ENCODE results near the gene WAPL. TPM values are rescaled to one million over a fixed set of nuclear protein-coding genes. Genes with fewer than 3 reads are reported as not detected.

The WAPL gene
- polyA plus RNA-seq, 1 donor from 2014 or later, result 30.6 TPM

DNA sequence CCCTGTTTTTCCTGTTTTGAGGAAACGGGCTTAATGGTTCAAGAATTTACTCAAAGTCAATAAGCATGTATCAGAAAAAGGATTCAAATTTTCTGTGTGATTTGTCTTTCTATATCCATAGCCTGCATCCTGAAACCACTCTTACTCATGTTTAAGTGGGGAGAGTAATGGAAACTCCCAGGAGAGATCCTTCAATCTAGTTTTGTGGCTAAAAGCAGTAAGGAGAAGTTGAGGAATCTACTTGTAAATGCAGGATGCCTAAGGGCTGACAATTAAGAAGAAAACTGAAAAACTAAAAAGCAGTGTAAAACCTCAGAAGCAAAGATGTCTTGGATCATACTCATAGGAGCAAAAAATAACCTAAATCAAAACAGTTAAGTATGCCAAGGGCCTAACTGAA is 86.9 kb downstream of the WAPL start:
- Histone ChIP-seq H3K79me2 (replicated peaks; ENCODE audit: insufficient read depth, low read length) (no peaks in the 10 kb centered on the region), H3K9ac (ENCODE audit: low read length) (no peak overlapping the region), H3K9me3 (ENCODE audit: low read length) (no peaks in the 10 kb centered on the region), H3K36me3 (ENCODE audit: insufficient read depth, low read length) (no peaks in the 10 kb centered on the region), H2AFZ (ENCODE audit: low read depth, low read length) (no peak overlapping the region), H3K27me3 (ENCODE audit: insufficient read depth, low read depth, low read length) (no peaks in the 10 kb centered on the region), H3F3A (ENCODE audit: insufficient read depth, low read length, poor library complexity, severe bottlenecking) (no peaks in the 10 kb centered on the region), H3K27ac (ENCODE audit: low read length) (no peak overlapping the region), H3K4me2 (ENCODE audit: low read length) (no peak overlapping the region), H3K4me3 (ENCODE audit: low read length) (no peak overlapping the region), H3K9me2 (ENCODE audit: insufficient read depth, low read length) (no peaks in the 10 kb centered on the region), H4K20me1 (ENCODE audit: insufficient read depth) (no peaks in the 10 kb centered on the region)
- no peak for TF ChIP-seq TAF1 (IDR thresholded peaks at IDR 0.05; ENCODE audit: low read depth)
- TF ChIP-seq EP300 (conservative IDR thresholded peaks at IDR 0.05; ENCODE audit: poor library complexity, severe bottlenecking), result no peak
- no peak for TF ChIP-seq SMC3 (conservative IDR thresholded peaks at IDR 0.05; ENCODE audit: poor library complexity)
- TF ChIP-seq MXI1 (conservative IDR thresholded peaks at IDR 0.05; ENCODE audit: poor library complexity, severe bottlenecking), result no peak
- no peak for TF ChIP-seq EZH2 (IDR thresholded peaks at IDR 0.05; ENCODE audit: borderline replicate concordance, insufficient read depth, low read length, poor library complexity, severe bottlenecking)
- TF ChIP-seq RAD21 (conservative IDR thresholded peaks at IDR 0.05), result no peak
- TF ChIP-seq, protein P1, sequence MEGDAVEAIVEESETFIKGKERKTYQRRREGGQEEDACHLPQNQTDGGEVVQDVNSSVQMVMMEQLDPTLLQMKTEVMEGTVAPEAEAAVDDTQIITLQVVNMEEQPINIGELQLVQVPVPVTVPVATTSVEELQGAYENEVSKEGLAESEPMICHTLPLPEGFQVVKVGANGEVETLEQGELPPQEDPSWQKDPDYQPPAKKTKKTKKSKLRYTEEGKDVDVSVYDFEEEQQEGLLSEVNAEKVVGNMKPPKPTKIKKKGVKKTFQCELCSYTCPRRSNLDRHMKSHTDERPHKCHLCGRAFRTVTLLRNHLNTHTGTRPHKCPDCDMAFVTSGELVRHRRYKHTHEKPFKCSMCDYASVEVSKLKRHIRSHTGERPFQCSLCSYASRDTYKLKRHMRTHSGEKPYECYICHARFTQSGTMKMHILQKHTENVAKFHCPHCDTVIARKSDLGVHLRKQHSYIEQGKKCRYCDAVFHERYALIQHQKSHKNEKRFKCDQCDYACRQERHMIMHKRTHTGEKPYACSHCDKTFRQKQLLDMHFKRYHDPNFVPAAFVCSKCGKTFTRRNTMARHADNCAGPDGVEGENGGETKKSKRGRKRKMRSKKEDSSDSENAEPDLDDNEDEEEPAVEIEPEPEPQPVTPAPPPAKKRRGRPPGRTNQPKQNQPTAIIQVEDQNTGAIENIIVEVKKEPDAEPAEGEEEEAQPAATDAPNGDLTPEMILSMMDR (IDR thresholded peaks at IDR 0.05; ENCODE audit: poor library complexity, severe bottlenecking), result no peak
- no peak for TF ChIP-seq POLR2AphosphoS5 (IDR thresholded peaks at IDR 0.05)
- TF ChIP-seq, protein P2, sequence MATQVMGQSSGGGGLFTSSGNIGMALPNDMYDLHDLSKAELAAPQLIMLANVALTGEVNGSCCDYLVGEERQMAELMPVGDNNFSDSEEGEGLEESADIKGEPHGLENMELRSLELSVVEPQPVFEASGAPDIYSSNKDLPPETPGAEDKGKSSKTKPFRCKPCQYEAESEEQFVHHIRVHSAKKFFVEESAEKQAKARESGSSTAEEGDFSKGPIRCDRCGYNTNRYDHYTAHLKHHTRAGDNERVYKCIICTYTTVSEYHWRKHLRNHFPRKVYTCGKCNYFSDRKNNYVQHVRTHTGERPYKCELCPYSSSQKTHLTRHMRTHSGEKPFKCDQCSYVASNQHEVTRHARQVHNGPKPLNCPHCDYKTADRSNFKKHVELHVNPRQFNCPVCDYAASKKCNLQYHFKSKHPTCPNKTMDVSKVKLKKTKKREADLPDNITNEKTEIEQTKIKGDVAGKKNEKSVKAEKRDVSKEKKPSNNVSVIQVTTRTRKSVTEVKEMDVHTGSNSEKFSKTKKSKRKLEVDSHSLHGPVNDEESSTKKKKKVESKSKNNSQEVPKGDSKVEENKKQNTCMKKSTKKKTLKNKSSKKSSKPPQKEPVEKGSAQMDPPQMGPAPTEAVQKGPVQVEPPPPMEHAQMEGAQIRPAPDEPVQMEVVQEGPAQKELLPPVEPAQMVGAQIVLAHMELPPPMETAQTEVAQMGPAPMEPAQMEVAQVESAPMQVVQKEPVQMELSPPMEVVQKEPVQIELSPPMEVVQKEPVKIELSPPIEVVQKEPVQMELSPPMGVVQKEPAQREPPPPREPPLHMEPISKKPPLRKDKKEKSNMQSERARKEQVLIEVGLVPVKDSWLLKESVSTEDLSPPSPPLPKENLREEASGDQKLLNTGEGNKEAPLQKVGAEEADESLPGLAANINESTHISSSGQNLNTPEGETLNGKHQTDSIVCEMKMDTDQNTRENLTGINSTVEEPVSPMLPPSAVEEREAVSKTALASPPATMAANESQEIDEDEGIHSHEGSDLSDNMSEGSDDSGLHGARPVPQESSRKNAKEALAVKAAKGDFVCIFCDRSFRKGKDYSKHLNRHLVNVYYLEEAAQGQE (IDR thresholded peaks at IDR 0.05; ENCODE audit: borderline replicate concordance), result no peak

DNA sequence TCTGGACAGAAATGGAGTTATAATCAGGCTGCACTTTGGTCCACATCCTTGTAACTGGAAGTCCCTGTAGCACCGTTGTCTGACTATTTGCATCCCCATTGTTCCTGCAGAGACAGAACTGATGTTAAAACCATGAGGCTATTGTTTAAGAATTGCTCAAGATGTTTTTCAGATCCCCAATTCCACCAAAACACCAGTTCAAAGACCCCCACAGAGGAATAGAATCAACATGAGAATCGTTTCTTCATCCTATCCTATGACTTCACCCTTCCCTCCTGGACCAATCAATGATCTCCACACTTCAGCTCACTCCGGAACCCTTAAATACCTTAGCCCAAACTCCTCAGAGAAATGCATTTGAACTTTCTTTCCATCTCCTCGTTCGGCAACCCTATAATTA is 97.9 kb downstream of the WAPL start:
- no peak overlapping the region for H3K27ac ChIP-seq (ENCODE audit: low read length)

More for the DNA sequence above, 97.9 kb downstream of the WAPL start:
- Histone ChIP-seq H3K27me3 (ENCODE audit: insufficient read depth, low read depth, low read length) (no peaks in the 10 kb centered on the region), H3K36me3 (ENCODE audit: insufficient read depth, low read length) (no peaks in the 10 kb centered on the region), H3K9me2 (ENCODE audit: insufficient read depth, low read length) (no peaks in the 10 kb centered on the region), H3K9me3 (ENCODE audit: low read length) (no peaks in the 10 kb centered on the region), H4K20me1 (ENCODE audit: insufficient read depth) (no peaks in the 10 kb centered on the region), H3K9ac (ENCODE audit: low read length) (no peak overlapping the region), H3K79me2 (replicated peaks; ENCODE audit: insufficient read depth, low read length) (no peaks in the 10 kb centered on the region), H3K4me3 (ENCODE audit: low read length) (no peak overlapping the region), H3K4me2 (ENCODE audit: low read length) (no peak overlapping the region), H3F3A (ENCODE audit: insufficient read depth, low read length, poor library complexity, severe bottlenecking) (no peaks in the 10 kb centered on the region), H2AFZ (ENCODE audit: low read depth, low read length) (no peak overlapping the region)
- TF ChIP-seq, protein P2 (IDR thresholded peaks at IDR 0.05; ENCODE audit: borderline replicate concordance), result no peak
- no peak for TF ChIP-seq MXI1 (conservative IDR thresholded peaks at IDR 0.05; ENCODE audit: poor library complexity, severe bottlenecking)
- no peak for TF ChIP-seq EP300 (conservative IDR thresholded peaks at IDR 0.05; ENCODE audit: poor library complexity, severe bottlenecking)
- TF ChIP-seq, protein P1 (IDR thresholded peaks at IDR 0.05; ENCODE audit: poor library complexity, severe bottlenecking), result no peak
- TF ChIP-seq EZH2 (IDR thresholded peaks at IDR 0.05; ENCODE audit: borderline replicate concordance, insufficient read depth, low read length, poor library complexity, severe bottlenecking), result no peak
- no peak for TF ChIP-seq SMC3 (conservative IDR thresholded peaks at IDR 0.05; ENCODE audit: poor library complexity)
- TF ChIP-seq POLR2AphosphoS5 (IDR thresholded peaks at IDR 0.05), result no peak
- TF ChIP-seq RAD21 (conservative IDR thresholded peaks at IDR 0.05), result no peak
- TF ChIP-seq TAF1 (IDR thresholded peaks at IDR 0.05; ENCODE audit: low read depth), result no peak

All from neural cell (in vitro differentiated cells).